Measurements from ENCODE around the gene RAP1GAP. TPM values are rescaled to one million over a fixed set of nuclear protein-coding genes. Genes with fewer than 3 reads are reported as not detected.

Gene RAP1GAP
- total RNA-seq, 2 donors from 2014 or later: 10.5 to 16.4 TPM

DNA sequence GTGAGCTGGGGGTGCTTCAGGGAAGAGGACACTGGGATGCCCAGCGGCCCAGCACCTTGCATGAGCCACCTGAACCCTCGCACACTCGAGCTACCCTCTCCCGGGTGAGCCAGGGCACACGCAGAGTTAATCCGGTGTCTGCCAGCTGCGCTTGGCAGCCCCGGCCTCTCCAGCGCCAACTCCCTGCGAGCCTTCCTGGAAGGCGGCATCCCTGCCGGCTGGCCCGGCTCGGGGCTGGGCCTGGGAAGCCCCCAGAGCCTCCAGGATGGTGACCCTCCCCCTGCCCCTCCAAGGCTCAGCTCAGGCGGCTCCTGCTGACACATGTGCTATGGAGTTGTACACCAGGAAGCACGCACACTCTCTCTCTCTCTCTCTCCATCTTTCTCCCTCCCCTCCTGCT lies 48.7 kb downstream of the RAP1GAP start:
- intact Hi-C loops (cut with DNase I): no loop called here
- ATAC-seq (peak; percentile 34 to 66), DNase-seq (no peak)

DNA sequence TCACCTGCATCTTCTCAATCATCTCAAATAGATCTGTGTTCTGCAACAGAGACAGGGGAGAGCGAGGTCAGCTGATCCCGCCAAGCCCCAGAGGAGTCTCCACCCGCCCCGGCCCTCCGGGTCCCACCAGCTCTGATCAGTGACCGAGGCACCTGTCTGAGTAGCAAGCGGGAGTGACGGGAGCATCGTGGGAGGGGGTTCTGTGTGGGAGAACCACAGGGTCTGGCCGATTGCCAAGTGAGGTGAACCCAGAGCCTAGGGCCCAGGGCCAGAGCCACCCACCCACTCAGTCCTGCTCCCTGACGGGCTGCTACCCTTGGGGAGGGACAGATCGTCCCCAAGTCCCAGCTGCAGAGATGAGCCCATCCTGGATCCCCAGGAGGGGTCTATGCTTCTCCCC lies 49.1 kb downstream of the RAP1GAP start:
- DNase-seq (no peak), ATAC-seq (no peak)
- intact Hi-C loops (cut with DNase I): no loop called here

DNA sequence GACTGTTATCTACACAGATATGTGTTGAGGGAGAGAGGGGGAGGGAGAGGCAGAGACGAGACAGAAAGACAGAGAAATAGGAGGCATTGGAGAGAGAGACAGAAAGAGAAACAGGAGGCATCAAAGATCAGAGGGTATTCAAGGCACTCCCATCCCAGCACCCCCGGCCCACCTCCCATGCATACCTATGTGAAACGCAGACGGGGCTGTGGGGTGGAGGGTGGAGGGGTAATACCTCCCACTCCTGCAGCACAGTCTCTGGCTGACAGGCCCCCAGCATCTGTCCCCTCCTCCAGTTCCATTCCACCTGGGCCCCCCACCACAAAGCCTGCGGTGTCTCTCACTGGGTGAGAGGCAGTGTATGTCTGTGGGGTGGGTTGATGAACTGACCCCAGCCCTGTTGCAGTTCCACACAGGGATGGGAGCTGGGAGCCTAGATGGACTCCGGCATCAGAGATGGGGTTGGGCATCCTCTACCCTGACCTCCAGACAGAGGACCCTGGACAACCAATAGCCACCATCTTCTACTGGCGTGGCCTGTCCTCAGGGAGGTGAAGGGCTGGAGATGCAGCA lies 49.7 kb downstream of the RAP1GAP start:
- DNase-seq (no peak), ATAC-seq (no peak)
- intact Hi-C loops (cut with DNase I): no loop called here

DNA sequence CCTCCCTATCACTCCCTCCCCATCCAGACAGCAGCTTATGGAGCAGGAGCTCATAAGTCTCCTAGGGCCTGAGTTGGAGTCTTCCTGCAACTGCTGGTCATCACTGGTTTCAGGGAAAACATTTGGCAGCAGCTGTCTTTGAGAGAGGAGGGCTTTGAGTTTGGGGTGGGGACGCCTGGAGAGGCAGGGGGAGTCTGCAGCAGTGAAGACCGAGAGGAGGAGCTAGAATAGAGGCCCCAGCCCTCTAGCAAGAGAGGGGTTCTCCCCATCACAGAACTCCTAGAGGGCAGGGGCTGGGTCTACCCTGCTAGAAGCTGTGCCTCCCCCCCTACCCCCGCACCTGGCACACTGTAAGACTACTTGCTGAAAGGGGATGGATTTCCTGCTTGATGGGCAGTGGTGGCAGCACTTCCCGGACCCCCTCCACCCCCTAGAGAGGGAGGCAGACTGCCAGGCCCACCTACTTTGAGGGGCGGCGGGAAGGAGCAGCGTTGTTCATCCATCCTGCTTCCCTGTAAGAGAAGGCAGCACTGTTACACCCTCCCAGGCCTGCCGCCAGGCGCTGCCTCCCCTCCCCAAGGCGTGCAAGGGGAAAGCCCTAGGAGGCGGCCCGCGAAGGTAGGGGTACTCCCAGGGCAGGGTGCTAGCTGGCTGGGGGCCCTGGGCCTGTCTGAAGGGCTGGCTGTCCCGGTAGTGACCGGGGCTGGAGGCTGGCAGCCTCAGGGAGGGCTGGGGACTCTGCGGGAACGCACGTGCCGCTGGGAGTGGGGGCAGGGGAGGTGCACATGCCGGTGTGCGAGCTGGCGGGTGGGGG lies 50.4 kb downstream of the RAP1GAP start:
- peak in 1 of 2 donors; percentile 6 for ATAC-seq
- intact Hi-C loops (cut with DNase I): no loop called here
- DNase-seq: no peak

DNA sequence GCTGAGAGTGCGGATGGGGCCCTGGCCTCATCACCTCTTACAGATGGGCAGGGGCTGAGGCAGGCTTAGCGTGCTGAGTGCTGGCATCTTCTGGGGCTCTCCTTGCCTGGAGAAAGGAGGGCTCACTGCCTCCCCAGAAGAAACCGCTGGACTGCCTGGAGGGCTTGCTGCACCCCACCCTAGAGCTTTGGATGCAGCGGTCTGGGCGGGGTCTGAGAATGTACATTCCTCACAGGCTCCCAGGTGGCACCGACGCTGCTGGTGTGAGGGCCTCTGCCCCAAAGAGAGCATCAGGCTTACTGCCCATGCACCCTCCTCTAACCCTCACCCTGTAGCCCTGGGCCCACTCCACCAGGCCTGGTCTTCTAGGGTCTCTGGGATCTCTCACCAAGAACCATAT lies 51.1 kb downstream of the RAP1GAP start:
- no peak for DNase-seq
- no peak for ATAC-seq
- intact Hi-C loops (cut with DNase I): no loop called here

DNA sequence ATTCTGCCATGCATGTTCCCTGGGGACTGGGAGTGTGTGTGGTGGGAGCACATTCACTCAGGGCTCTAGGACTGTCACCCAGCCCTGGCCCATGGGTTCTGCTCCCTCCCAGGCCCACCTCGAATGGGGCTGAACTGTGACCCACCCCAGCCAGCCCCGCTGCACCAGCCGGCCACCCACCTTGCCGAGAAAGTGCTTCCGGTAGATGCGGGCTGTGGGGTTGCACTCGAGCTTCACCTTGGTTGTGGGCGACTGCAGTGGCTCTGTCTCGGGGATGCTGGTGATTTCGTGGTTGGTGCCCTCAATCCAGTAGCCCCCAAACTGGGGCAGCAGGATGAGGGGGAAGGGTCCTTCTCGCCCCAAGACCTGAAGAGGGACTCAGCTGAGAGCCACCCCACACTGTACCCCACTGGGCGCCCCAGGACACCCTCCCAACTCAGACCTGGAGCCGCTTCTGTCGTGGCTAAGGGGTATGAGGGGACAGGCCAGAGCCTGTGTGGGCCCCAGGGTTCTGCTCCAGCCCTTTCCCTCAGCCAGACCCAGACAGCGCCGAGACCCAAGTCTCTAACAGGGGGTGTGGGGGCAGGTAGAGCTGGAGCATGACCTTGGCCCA lies 51.9 kb downstream of the RAP1GAP start:
- intact Hi-C loops (cut with DNase I): no loop called here
- DNase-seq: no peak
- no peak for ATAC-seq

DNA sequence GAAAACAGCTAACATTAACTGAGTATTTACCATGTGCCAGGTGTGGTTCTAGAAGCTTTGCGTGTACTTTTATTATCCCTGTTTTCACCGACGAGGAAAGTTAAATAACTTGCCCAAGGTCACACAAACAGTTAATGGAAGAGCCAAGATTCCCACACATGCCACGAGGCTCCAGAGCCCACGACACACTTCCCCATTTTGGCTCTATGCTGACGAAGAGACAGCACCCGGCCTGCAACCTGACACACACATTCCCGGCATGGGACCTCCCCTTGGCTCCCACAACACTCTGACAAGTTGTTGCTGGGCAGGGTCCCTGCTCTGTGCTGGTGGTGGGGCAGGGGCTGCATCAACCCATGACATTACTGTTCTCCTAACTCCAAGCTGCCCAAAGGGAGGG lies 52.8 kb downstream of the RAP1GAP start:
- intact Hi-C loops (cut with DNase I): no loop called here
- no peak for ATAC-seq

DNA sequence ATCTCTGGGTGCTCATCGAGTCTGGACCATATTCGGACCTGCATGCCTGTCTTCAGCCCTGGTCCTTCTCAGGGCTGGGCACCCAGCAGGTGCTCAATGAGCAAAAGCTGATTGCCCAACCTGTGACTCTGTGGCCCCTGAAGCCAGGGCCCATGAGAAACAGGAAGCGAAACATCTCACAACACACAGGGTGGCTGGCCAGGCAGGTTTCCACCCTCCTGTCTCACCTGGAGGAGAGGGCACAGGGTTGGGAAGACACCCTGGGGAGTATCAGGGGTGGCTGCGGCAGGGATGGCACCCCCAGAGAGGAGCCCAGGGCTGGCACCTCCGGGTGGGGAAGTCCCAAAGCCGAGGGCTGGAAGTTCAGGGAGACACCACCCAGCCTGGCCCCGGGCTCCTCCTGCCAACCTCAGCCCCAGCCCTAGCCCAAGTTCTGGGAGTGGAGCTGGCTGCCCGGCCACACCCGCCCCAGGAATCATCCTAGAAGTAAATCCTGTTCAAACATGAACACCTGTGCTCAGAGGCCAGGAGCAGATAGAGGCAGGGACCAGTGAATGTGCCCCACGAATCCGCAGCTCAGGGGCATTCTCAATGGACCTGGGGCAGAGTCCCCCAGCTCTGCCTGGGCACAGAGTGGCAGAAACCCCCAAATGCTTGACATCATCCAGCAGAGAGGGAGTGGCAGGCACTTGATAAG lies 54.6 kb downstream of the RAP1GAP start:
- ATAC-seq (no peak), DNase-seq (no peak)
- intact Hi-C loops (cut with DNase I): no loop called here

More for the DNA sequence above, 52.8 kb downstream of the RAP1GAP start:
- DNase-seq: no peak

DNA sequence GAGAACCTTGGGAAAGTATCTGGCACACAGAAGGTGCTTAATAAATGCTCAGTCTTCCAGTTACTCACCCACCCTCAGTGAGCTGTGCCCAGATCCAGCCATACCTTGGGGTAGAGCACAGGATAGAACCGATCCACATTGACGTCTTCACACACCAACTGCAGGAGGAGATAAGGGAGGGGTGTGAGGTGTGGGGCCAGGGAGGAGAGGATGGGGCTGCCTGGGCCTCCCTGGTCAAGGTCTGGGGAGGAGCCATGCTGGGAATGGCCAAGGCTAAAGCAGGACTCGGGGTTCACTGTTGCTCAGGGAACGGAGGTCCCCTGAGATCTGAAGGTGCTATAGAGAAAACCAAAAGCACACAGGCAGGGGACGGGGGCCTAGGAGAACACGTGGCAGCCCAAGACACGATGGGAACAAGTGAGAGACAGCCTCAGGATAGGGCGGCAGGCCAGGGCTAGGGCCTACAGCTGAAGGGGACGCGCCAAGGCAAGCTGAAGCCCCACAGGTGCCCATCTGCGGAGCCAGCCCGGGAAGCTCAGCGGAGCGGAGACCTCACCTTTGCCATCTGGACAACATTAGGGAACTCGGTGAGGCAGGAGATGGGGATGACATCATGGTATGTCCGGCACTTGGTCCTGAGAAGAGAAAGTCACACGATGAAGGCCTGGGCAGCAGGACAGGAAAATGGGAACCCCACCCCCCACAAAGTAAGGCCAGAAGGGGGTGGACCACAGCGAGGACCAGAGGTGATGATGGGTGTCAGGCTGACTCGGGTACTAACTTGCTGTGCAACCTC lies 55.9 kb downstream of the RAP1GAP start:
- intact Hi-C loops (cut with DNase I): no loop called here
- ATAC-seq (no peak), DNase-seq (no peak)

DNA sequence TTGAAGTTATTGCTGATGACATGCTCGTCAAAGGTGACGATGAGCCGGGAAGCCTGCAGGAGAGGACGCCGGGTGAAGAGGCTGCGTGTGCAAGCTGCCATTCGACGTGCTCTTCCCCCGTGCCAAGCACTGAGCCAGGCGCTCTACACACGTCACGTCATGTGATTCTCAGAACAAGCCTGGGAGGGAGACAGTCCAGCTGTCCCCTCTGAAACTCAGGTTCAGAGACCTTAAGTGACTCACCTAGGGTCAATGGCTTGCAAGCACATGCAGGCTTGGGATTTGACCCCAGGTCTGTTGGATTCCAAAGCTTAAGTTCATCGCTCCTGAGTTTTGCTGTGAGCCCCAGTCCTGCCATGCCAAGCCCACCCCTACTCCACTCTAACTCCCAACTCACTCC lies 57.1 kb downstream of the RAP1GAP start:
- no peak for ATAC-seq
- DNase-seq: no peak
- intact Hi-C loops (cut with DNase I): no loop called here

DNA sequence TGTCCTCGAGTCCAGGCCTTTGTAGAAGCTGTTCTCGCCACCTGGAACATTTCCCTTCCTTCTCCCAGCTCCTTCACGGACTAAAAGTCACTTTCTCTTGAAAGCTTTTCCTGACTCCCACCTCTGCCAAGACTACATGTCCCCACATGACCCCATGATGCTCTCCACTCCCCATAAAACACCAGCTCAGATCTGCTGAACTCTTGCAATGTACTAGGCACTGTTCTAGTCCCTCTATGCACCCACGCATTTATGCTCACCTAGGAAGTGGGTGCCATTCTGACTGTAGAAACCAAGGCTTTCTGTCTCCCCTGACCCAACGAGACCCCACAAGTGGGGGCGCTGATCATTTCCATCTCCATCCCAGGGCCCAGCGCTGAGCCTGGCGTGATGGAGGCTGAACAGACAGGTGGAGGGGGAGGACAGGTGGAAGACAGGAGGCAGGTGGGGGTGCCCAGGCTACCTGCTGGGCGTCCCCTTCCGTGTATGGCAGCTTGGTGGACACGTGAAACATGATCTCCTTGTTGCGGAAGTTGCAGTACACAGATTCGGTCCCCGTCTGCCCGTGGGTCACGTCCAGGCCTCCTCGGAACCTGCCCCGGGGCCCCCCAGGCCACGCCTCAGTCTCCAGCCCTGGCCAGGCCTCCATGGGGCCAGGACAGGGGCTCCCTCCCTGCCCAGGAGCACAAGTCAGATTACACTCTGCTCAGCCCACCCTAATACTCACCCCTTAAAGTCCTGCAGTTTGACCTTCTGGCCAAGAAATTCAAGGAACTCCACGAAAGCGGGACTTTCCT lies 58.0 kb downstream of the RAP1GAP start:
- DNase-seq: no peak
- ATAC-seq: no peak
- intact Hi-C loops (cut with DNase I): no loop called here

DNA sequence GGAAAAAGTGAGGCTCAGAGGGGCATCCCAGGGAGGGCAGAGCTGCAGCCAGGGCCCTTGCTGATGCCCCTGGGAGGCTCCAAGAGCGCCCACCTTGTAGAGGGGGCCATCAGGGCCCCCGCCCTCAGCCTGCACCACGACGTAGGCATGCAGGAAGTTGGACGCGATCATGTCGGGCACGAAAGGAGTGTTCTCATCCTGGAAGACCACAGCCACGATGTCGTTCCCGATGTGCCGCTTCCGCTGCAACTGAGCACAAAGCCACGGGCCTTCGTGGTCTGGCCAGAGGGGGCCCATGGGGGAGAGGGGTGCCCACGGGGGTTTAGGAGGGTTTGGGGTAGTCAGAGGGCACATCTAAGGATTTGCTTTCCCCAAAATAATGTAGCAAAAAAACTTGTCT lies 59.1 kb downstream of the RAP1GAP start:
- ATAC-seq (no peak), DNase-seq (no peak)
- intact Hi-C loops (cut with DNase I): no loop called here

DNA sequence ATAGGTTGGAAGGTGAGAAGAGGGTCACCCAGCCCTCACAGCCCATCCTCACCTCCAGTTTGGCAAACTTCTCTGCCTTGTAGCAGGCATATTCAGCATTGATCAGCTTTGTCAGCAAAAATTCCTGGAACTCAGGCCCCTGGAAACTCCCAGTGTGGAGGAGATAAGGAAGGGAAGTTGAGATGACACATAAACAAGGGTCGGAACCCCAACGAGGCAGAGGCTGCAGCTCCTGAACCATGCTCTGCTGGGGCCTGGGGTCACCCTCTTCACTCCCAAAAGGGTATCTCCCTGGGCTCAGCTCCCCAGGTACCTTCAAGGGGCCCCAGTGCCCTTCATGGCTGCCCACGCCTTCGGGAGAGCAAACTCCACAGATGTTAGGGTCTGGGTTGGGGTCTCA lies 60.4 kb downstream of the RAP1GAP start:
- DNase-seq (no peak), ATAC-seq (no peak)
- intact Hi-C loops (cut with DNase I): no loop called here

DNA sequence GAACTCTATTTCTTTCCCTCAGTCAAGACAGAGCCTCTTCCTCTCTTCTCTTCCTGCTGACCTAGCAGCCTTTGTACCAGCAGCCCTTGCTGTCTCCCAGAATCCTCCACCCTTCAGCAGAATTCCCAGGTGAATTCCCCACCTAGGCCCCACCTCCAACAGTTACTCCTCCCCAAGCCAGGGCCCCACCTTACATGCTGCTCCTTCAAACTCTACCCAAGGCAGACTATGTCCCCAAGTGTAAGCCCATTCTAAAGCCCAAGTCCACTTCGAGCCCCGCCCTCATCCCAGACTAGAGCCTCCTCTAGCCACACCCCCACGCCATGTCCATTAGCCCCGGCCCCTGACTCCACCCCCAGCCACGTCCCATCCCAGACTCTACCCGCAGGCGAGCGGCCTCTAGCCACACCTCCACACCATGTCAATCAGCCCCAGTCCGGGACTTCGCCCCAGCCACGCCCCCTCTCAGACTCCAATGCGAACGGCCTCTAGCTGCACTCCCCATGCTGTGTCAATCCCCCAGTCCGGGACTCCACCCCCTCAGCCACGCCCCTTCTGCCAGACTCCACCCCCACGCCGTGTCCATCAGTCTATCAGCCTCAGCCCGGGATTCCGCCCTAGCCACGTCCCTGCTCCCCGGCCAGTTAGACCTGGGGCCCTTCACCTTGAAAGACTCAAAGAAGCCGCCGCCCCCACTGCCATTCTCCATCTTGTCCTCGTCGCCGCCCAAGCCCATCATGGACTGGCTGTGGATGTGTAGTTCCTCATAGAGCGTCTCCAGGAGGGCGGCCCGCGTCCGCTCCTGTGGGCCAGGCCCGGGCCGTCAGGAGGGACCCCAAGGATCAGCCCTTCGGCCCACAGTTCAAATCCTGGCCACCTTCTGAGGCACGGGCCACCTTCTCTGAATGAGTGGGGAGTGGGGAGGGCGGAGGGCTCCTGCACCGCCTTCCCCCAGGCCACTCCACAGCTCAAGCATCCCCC lies 61.3 kb downstream of the RAP1GAP start:
- peak; percentile 88 for DNase-seq
- ATAC-seq: peak; percentile 94 to 96
- intact Hi-C loops (cut with DNase I): no loop called here

DNA sequence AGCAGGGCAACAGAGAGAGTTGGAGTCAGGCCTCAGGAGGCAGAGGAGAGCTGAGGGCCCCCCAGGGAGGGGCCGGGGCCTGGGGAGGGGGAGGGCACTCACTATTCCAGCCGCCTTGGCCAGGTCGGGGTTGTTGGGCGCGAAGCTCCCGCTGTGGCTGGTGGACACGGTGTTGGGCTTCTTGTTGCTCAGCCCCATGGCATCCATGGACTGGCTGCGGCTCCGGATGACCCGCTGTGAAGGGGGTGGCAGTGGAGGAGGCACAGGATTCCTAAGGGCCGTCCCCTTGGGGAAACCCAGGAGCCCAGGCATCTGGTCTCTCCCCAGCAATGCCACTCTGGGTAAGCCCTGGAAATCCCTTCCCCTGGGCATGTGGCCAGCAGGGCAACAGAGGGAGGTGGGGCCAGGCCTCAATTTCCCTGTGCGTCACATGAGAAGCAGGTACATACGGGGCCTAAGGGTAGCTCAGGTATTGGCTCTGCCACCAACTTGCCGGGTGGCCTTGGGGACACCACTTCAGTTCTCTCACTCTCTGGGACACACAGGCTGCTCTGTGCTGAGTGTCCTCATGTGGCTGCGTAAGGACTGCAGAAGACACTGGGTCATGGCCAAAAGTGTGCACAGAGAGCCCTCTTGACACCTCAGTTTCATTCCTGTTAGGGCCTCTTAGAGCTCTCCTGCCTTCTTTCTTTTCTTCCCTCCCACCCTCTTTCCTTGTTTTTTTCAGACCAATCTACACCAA lies 63.0 kb downstream of the RAP1GAP start:
- DNase-seq: no peak
- intact Hi-C loops (cut with DNase I): no loop called here
- no peak for ATAC-seq

DNA sequence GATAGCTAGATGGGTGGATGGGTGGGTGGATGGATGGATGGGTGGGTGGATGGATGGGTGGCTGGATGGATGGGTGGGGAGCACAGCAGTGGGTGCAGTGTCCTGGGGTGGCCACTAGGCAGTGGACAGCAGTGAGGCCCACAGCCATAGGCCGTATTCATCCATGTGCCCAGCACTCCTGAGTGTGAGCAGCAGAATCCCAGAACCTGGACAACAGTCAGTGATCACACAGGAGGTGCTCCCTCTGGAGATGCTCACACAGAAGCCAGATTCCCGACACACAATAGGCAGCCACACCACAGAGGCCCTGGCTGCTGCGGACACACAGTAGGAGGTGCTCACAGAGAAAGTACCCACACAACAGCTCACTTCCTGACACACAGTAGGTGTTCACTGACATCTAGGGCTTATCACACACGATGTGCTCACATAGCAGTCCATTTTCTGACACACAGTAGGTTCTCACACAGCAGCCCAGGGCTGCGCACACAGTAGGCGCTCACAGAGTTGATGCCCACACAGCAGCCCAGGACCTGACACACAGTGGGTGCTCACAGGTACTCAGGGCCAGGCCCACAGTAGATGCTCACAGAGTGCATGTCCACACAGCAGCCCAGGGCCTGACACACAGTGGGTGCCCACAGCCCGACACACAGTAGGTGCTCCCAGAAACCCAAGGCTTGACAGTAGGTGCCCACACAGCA lies 64.0 kb downstream of the RAP1GAP start:
- intact Hi-C loops (cut with DNase I): no loop called here
- no peak for ATAC-seq
- DNase-seq: no peak

All from left cardiac atrium (tissue), 4 donors.